HEK293 (cell line): Measurements from ENCODE around the gene CDKAL1.
"Not testable (repeated sequence)": the region's sequence is repeated elsewhere in the genome, so short reads cannot be mapped to it uniquely, and the experiment has no call there.

Source experiments
- CTCF ChIA-PET: fragments of 350-600 bp; formaldehyde crosslinking; extraction: SDS; loops from one replicate; lab custom pipeline; 2021; ENCODE audit warnings: antibody characterized with exemption; lab: Yijun Ruan, JAX
- POLR2A ChIA-PET: fragments of 300-600 bp; formaldehyde crosslinking; extraction: SDS; loops from one replicate; lab custom pipeline; 2020; ENCODE audit warnings: antibody characterized with exemption, inconsistent platforms; lab: Yijun Ruan, JAX
- H3K27ac ChIP-seq: fragments of 200-500 bp; sonication (Bioruptor generic); 2 replicates; pipeline ENCODE4 v1.5.1; 2014; ENCODE audit warnings: low read depth, low read length, control low read depth, inconsistent platforms; ENCODE audit errors: extremely low read depth
- H3K36me3 ChIP-seq, 2 experiments: fragments of 200-500 bp in 1 of 2; sonication (Bioruptor generic) in 1 of 2; 1 replicate in 1 of 2; 2 replicates in 1 of 2; pipeline ENCODE4 v1.5.1; 2014 to 2017; ENCODE audit warnings: inconsistent platforms in 2 of 2, low read length in 2 of 2; ENCODE audit not compliant: control insufficient read depth in 2 of 2, insufficient read depth in 1 of 2
- H3K4me1 ChIP-seq: fragments of 200-500 bp; sonication (Bioruptor generic); 2 replicates; pipeline ENCODE4 v1.5.1; 2014; ENCODE audit warnings: mild to moderate bottlenecking, low read length, inconsistent platforms; ENCODE audit not compliant: control insufficient read depth, insufficient read depth
- H3K4me3 ChIP-seq: 2 replicates; pipeline ENCODE4 v1.5.1; 2011; ENCODE audit warnings: low read depth, mild to moderate bottlenecking, control low read depth, low read length, moderate library complexity
- H3K9me3 ChIP-seq: fragments of 200-500 bp; sonication (Bioruptor generic); 2 replicates; pipeline ENCODE4 v1.5.1; 2014; ENCODE audit warnings: low read depth, low read length, inconsistent platforms; ENCODE audit not compliant: control insufficient read depth, insufficient read depth
- MYNN ChIP-seq: fragments of 450-650 bp; formaldehyde crosslinking; IDR thresholded peaks from 2 replicates; pipeline ENCODE4 v1.5.1; 2016; ENCODE audit warnings: missing biosample characterization, missing genetic modification characterization, borderline replicate concordance
- OSR2 ChIP-seq: fragments of 450-650 bp; formaldehyde crosslinking; IDR thresholded peaks from 2 replicates; pipeline ENCODE4 v1.5.1; 2016; ENCODE audit warnings: missing biosample characterization, missing genetic modification characterization
- ZBTB10 ChIP-seq: fragments of 450-650 bp; formaldehyde crosslinking; IDR thresholded peaks from 2 replicates; pipeline ENCODE4 v1.5.1; 2016; ENCODE audit warnings: missing biosample characterization, missing genetic modification characterization
- ZBTB11 ChIP-seq: fragments of 450-650 bp; formaldehyde crosslinking; conservative IDR thresholded peaks from 2 replicates; pipeline ENCODE4 v1.5.1; 2016; ENCODE audit warnings: low read depth, missing biosample characterization, missing genetic modification characterization
- ZNF132 ChIP-seq: fragments of 450-650 bp; formaldehyde crosslinking; IDR thresholded peaks from 2 replicates; pipeline ENCODE4 v1.5.1; 2017; ENCODE audit warnings: missing biosample characterization, missing genetic modification characterization, borderline replicate concordance
- ZNF138 ChIP-seq: fragments of 450-650 bp; formaldehyde crosslinking; IDR thresholded peaks from 2 replicates; pipeline ENCODE4 v1.5.1; 2016; ENCODE audit warnings: missing biosample characterization, missing genetic modification characterization, borderline replicate concordance
- ZNF146 ChIP-seq: fragments of 450-650 bp; formaldehyde crosslinking; IDR thresholded peaks from 2 replicates; pipeline ENCODE4 v1.5.1; 2016; ENCODE audit warnings: missing biosample characterization, missing genetic modification characterization
- ZNF157 ChIP-seq: fragments of 450-650 bp; formaldehyde crosslinking; IDR thresholded peaks from 2 replicates; pipeline ENCODE4 v1.5.1; 2016; ENCODE audit warnings: missing biosample characterization, missing genetic modification characterization
- ZNF174 ChIP-seq: fragments of 450-650 bp; formaldehyde crosslinking; IDR thresholded peaks from 2 replicates; pipeline ENCODE4 v1.5.0; 2017; ENCODE audit warnings: missing biosample characterization, mild to moderate bottlenecking, missing genetic modification characterization
- ZNF175 ChIP-seq: fragments of 450-650 bp; formaldehyde crosslinking; IDR thresholded peaks from 2 replicates; pipeline ENCODE4 v1.5.1; 2016; ENCODE audit warnings: missing biosample characterization, missing genetic modification characterization
- ZNF239 ChIP-seq: fragments of 450-650 bp; formaldehyde crosslinking; IDR thresholded peaks from 2 replicates; pipeline ENCODE4 v1.5.1; 2016; ENCODE audit warnings: missing biosample characterization, missing genetic modification characterization
- ZNF24 ChIP-seq: fragments of 450-650 bp; formaldehyde crosslinking; IDR thresholded peaks from 2 replicates; pipeline ENCODE4 v1.5.1; 2016; ENCODE audit warnings: missing biosample characterization, missing genetic modification characterization
- ZNF404 ChIP-seq: fragments of 450-650 bp; formaldehyde crosslinking; IDR thresholded peaks from 2 replicates; pipeline ENCODE4 v1.5.1; 2017; ENCODE audit warnings: missing biosample characterization, missing genetic modification characterization
- ZNF473 ChIP-seq: fragments of 450-650 bp; formaldehyde crosslinking; IDR thresholded peaks from 2 replicates; pipeline ENCODE4 v1.5.1; 2017; ENCODE audit warnings: missing biosample characterization, missing genetic modification characterization
- ZNF549 ChIP-seq: fragments of 450-650 bp; IDR thresholded peaks from 2 replicates; pipeline ENCODE4 v1.5.1; 2018; ENCODE audit warnings: missing biosample characterization, missing genetic modification characterization, mild to moderate bottlenecking, inconsistent platforms, moderate library complexity
- ZNF623 ChIP-seq: fragments of 450-650 bp; formaldehyde crosslinking; IDR thresholded peaks from 2 replicates; pipeline ENCODE4 v1.5.1; 2016; ENCODE audit warnings: missing biosample characterization, missing genetic modification characterization
- ZNF624 ChIP-seq: fragments of 450-650 bp; formaldehyde crosslinking; IDR thresholded peaks from 2 replicates; pipeline ENCODE4 v1.5.1; 2017; ENCODE audit warnings: missing biosample characterization, missing genetic modification characterization
- ZNF645 ChIP-seq: fragments of 450-650 bp; formaldehyde crosslinking; IDR thresholded peaks from 2 replicates; pipeline ENCODE4; 2016; ENCODE audit warnings: missing biosample characterization, missing genetic modification characterization
- ZNF830 ChIP-seq: fragments of 450-650 bp; IDR thresholded peaks from 2 replicates; pipeline ENCODE4 v1.5.0; 2018; ENCODE audit warnings: missing biosample characterization, missing genetic modification characterization, low read depth, mild to moderate bottlenecking, moderate library complexity
- ZSCAN30 ChIP-seq: fragments of 450-650 bp; IDR thresholded peaks from 2 replicates; pipeline ENCODE4 v1.5.1; 2018; ENCODE audit warnings: missing biosample characterization, mild to moderate bottlenecking, missing genetic modification characterization, moderate library complexity

CDKAL1 gene

GRCh38 chr6:20922743-20923142 lies 388.5 kb downstream of the CDKAL1 start:
- no peak overlapping the region for H3K4me3 ChIP-seq
- no peaks in the 10 kb centered on the region for H3K36me3 ChIP-seq
- POLR2A ChIA-PET: no interaction called here
- CTCF ChIA-PET: interaction anchor here (1.9 kb wide), 1 partner anchor 10 kb away, joined by 4 read pairs; no protein-coding TSS in a partner anchor
- H3K27ac ChIP-seq: no peak overlapping the region
- TF ChIP-seq ZNF473 (tag by site-specific recombination) (no peak), ZNF549 (tag by site-specific recombination) (no peak), ZNF146 (tag by site-specific recombination) (no peak), ZNF132 (no peak), ZNF830 (no peak), ZNF24 (tag by site-specific recombination) (no peak), ZNF623 (tag by site-specific recombination) (no peak), ZNF175 (tag by site-specific recombination) (no peak)
- no peaks in the 10 kb centered on the region for H3K4me1 ChIP-seq
- no peaks in the 10 kb centered on the region for H3K9me3 ChIP-seq

- CTCF ChIA-PET: interaction anchor here (0.6 to 1.9 kb wide), 3 partner anchors 11 to 373 kb away, joined by 3 to 4 read pairs (median 4); no protein-coding TSS in a partner anchor
- POLR2A ChIA-PET: not testable (repeated sequence)
Observed at GRCh38 chr6:20924094-20924493, 389.8 kb downstream of the CDKAL1 start.

GRCh38 chr6:20924911-20925543 lies 390.8 kb downstream of the CDKAL1 start:
- H3K4me1 ChIP-seq: no peaks in the 10 kb centered on the region
- TF ChIP-seq ZNF138 (tag by site-specific recombination) (no peak), OSR2 (tag by site-specific recombination) (no peak), ZNF24 (tag by site-specific recombination) (no peak), ZNF174 (tag by site-specific recombination) (no peak)
- H3K4me3 ChIP-seq: no peak overlapping the region
- POLR2A ChIA-PET: no interaction called here
- H3K9me3 ChIP-seq: no peaks in the 10 kb centered on the region
- CTCF ChIA-PET: interaction anchor here (0.6 kb wide), 1 partner anchor 154 kb away, joined by 4 read pairs; no protein-coding TSS in a partner anchor
- H3K36me3 ChIP-seq: no peaks in the 10 kb centered on the region
- H3K27ac ChIP-seq: no peak overlapping the region

More at GRCh38 chr6:20924094-20924493, 389.8 kb downstream of the CDKAL1 start:
- not testable (repeated sequence) for H3K27ac ChIP-seq, H3K9me3 ChIP-seq, H3K36me3 ChIP-seq, H3K4me1 ChIP-seq, H3K4me3 ChIP-seq

GRCh38 chr6:20927130-20927860 lies 393.0 kb downstream of the CDKAL1 start:
- CTCF ChIA-PET: no interaction called here
- no peak overlapping the region for H3K4me3 ChIP-seq
- POLR2A ChIA-PET: no interaction called here
- H3K4me1 ChIP-seq: peaks cover 6% of the 10 kb centered on the region; the same call in 1 of the 2 replicates
- H3K36me3 ChIP-seq: no peaks in the 10 kb centered on the region
- H3K27ac ChIP-seq: no peak overlapping the region
- no peaks in the 10 kb centered on the region for H3K9me3 ChIP-seq
- TF ChIP-seq ZSCAN30 (tag by site-specific recombination) (no peak), MYNN (no peak), ZNF624 (tag by site-specific recombination) (no peak), ZBTB11 (tag by site-specific recombination) (no peak), ZNF645 (no peak), ZNF239 (tag by site-specific recombination) (no peak), ZNF157 (tag by site-specific recombination) (no peak), ZNF404 (tag by site-specific recombination) (no peak), ZBTB10 (tag by site-specific recombination) (no peak), ZNF549 (tag by site-specific recombination) (no peak)
